HepG2 (cell line): ENCODE measurements around the gene PDZD7. TPM values are rescaled to one million over a fixed set of nuclear protein-coding genes. Genes with fewer than 3 reads are reported as not detected.

Experiments
- ARHGAP35 ChIP-seq: sonication (generic); formaldehyde crosslinking; IDR thresholded peaks from 2 replicates; pipeline ENCODE4 v1.9.0; 2022; ENCODE audit warnings: mild to moderate bottlenecking, inconsistent platforms, moderate library complexity, missing genetic modification reagents, borderline replicate concordance
- BCL6 ChIP-seq: IDR thresholded peaks from 2 replicates; pipeline ENCODE4 v1.6.1; 2016; ENCODE audit warnings: missing genetic modification reagents, missing compliant biosample characterization
- CBX1 ChIP-seq: IDR thresholded peaks from one replicate; pipeline ENCODE4 v1.6.1; 2016; ENCODE audit warnings: antibody characterized with exemption, low read depth
- CENPX ChIP-seq: sonication (generic); formaldehyde crosslinking; IDR thresholded peaks from 2 replicates; pipeline ENCODE4 v1.9.0; 2021; ENCODE audit warnings: mild to moderate bottlenecking, missing genetic modification reagents, moderate library complexity
- DNMT1 ChIP-seq: sonication (generic); formaldehyde crosslinking; IDR thresholded peaks from 2 replicates; pipeline ENCODE4 v1.5.1; 2020; ENCODE audit warnings: mild to moderate bottlenecking, missing genetic modification reagents
- EEA1 ChIP-seq: sonication (generic); formaldehyde crosslinking; IDR thresholded peaks from 2 replicates; pipeline ENCODE4 v1.5.1; 2020; ENCODE audit warnings: mild to moderate bottlenecking, missing genetic modification reagents, borderline replicate concordance
- EED ChIP-seq: sonication (generic); formaldehyde crosslinking; IDR thresholded peaks from 2 replicates; pipeline ENCODE4 v1.5.0; 2020; ENCODE audit warnings: mild to moderate bottlenecking, missing genetic modification reagents
- ELF1 ChIP-seq: sonication (generic); formaldehyde crosslinking; IDR thresholded peaks from 2 replicates; pipeline ENCODE4 v1.4.0; 2020; ENCODE audit warnings: missing genetic modification reagents
- GABPA ChIP-seq, 2 experiments: IDR thresholded peaks; 2 replicates each; pipeline ENCODE4 v1.6.1; 2011 to 2016; ENCODE audit warnings: low read depth in 2 of 2, low read length in 1 of 2, missing biosample characterization in 1 of 2, missing genetic modification characterization in 1 of 2
- GLI4 ChIP-seq: sonication (generic); formaldehyde crosslinking; IDR thresholded peaks from 2 replicates; pipeline ENCODE4 v1.5.1; 2020; ENCODE audit warnings: missing genetic modification reagents, mild to moderate bottlenecking, moderate library complexity, borderline replicate concordance
- HMG20B ChIP-seq: conservative IDR thresholded peaks from 2 replicates; pipeline ENCODE4 v1.6.1; 2016; ENCODE audit warnings: missing genetic modification reagents, missing compliant biosample characterization
- HOXA7 ChIP-seq: sonication (generic); formaldehyde crosslinking; IDR thresholded peaks from 2 replicates; pipeline ENCODE4 v1.8.1; 2022; ENCODE audit warnings: mild to moderate bottlenecking, missing genetic modification reagents, moderate library complexity
- KAT2B ChIP-seq: fragments of 150-350 bp; IDR thresholded peaks from 2 replicates; pipeline ENCODE4 v1.6.1; 2014; ENCODE audit warnings: low read depth, low read length, borderline replicate concordance
- KDM4B ChIP-seq: sonication (generic); formaldehyde crosslinking; IDR thresholded peaks from 2 replicates; pipeline ENCODE4 v1.4.0; 2020; ENCODE audit warnings: missing genetic modification reagents
- KLF11 ChIP-seq: IDR thresholded peaks from 2 replicates; pipeline ENCODE4 v1.6.1; 2016; ENCODE audit warnings: missing compliant biosample characterization
- NFE2L2 ChIP-seq: fragments of 150-350 bp; IDR thresholded peaks from 2 replicates; pipeline ENCODE4 v1.6.1; 2014; ENCODE audit warnings: low read length
- PAX8 ChIP-seq: sonication (generic); formaldehyde crosslinking; IDR thresholded peaks from 2 replicates; pipeline ENCODE4 v1.8.0; 2022; ENCODE audit warnings: mild to moderate bottlenecking, missing genetic modification reagents, borderline replicate concordance
- SAFB2 ChIP-seq: sonication (generic); formaldehyde crosslinking; IDR thresholded peaks from 2 replicates; pipeline ENCODE4 v1.5.1; 2020; ENCODE audit warnings: missing genetic modification reagents, low read depth, mild to moderate bottlenecking, borderline replicate concordance
- TBX2 ChIP-seq: sonication (generic); formaldehyde crosslinking; IDR thresholded peaks from 2 replicates; pipeline ENCODE4 v1.5.0; 2020; ENCODE audit warnings: missing genetic modification reagents, mild to moderate bottlenecking, borderline replicate concordance
- TEAD3 ChIP-seq: optimal IDR thresholded peaks from 2 replicates; pipeline ENCODE3; 2016; ENCODE audit warnings: borderline replicate concordance
- ZEB1 ChIP-seq: IDR thresholded peaks from 2 replicates; pipeline ENCODE4 v1.6.1; 2012; ENCODE audit warnings: mild to moderate bottlenecking, low read depth, inconsistent platforms; ENCODE audit not compliant: insufficient replicate concordance
- ZFP1 ChIP-seq: IDR thresholded peaks from 2 replicates; pipeline ENCODE4 v1.6.1; 2016
- ZNF121 ChIP-seq: sonication (generic); formaldehyde crosslinking; IDR thresholded peaks from 2 replicates; pipeline ENCODE4 v1.5.0; 2020; ENCODE audit warnings: mild to moderate bottlenecking, missing genetic modification reagents
- ZNF264 ChIP-seq: sonication (generic); formaldehyde crosslinking; IDR thresholded peaks from 2 replicates; pipeline ENCODE4 v1.4.0; 2020; ENCODE audit warnings: missing genetic modification reagents
- ZNF274 ChIP-seq: sonication (generic); formaldehyde crosslinking; IDR thresholded peaks from 2 replicates; pipeline ENCODE4 v1.5.1; 2020; ENCODE audit warnings: mild to moderate bottlenecking, missing genetic modification reagents
- ZNF546 ChIP-seq: sonication (generic); formaldehyde crosslinking; conservative IDR thresholded peaks from 2 replicates; pipeline ENCODE4 v1.8.1; 2023; ENCODE audit warnings: mild to moderate bottlenecking, missing genetic modification reagents
- ZNF619 ChIP-seq: sonication (generic); formaldehyde crosslinking; IDR thresholded peaks from 2 replicates; pipeline ENCODE4 v1.4.0; 2020; ENCODE audit warnings: mild to moderate bottlenecking, missing genetic modification reagents
- ZSCAN9 ChIP-seq: IDR thresholded peaks from 2 replicates; pipeline ENCODE4 v1.6.1; 2016; ENCODE audit warnings: borderline replicate concordance
- polyA plus RNA-seq, 8 experiments: library from polyadenylated mRNA; depleted of rRNA in 3 of 8; stranded (reverse) in 7 of 8; unstranded in 1 of 8; fragments of >200 nt; fragmentation: Illumina TruSeq in 4 of 8; extraction: Trizol in 4 of 8; gene quantifications; 2 replicates each; pipeline versions ENCODE4 v1.2.1 to v1.2.3, GENCODE V29; 2011 to 2016; ENCODE audit warnings: low read depth in 4 of 8, missing spikeins in 1 of 8, mixed read lengths in 1 of 8; ENCODE audit not compliant: insufficient read depth in 1 of 8
- total RNA-seq, 5 experiments: library from RNA; depleted of rRNA; stranded (reverse); fragments of >200 nt; fragmentation: Illumina TruSeq; extraction: Trizol; gene quantifications; 2 replicates each; pipeline ENCODE4 v1.2.3, GENCODE V29; 2016; ENCODE audit warnings: low read depth in 1 of 5
- TF ChIP-seq, protein P1 (sequence below): sonication (generic); formaldehyde crosslinking; IDR thresholded peaks from 2 replicates; pipeline ENCODE4 v1.5.1; 2020; ENCODE audit warnings: missing genetic modification reagents, mild to moderate bottlenecking, borderline replicate concordance
- TF ChIP-seq, protein P2 (sequence below): sonication (generic); formaldehyde crosslinking; IDR thresholded peaks from 2 replicates; pipeline ENCODE4 v1.5.1; 2020; ENCODE audit warnings: mild to moderate bottlenecking, missing genetic modification reagents, moderate library complexity

PDZD7 gene
- total and polyA plus RNA-seq, 2 of the 13 experiments (the other 11 are each of a cell fraction or from before 2014, with no cell fraction given): 0.58 to 0.73 TPM

DNA sequence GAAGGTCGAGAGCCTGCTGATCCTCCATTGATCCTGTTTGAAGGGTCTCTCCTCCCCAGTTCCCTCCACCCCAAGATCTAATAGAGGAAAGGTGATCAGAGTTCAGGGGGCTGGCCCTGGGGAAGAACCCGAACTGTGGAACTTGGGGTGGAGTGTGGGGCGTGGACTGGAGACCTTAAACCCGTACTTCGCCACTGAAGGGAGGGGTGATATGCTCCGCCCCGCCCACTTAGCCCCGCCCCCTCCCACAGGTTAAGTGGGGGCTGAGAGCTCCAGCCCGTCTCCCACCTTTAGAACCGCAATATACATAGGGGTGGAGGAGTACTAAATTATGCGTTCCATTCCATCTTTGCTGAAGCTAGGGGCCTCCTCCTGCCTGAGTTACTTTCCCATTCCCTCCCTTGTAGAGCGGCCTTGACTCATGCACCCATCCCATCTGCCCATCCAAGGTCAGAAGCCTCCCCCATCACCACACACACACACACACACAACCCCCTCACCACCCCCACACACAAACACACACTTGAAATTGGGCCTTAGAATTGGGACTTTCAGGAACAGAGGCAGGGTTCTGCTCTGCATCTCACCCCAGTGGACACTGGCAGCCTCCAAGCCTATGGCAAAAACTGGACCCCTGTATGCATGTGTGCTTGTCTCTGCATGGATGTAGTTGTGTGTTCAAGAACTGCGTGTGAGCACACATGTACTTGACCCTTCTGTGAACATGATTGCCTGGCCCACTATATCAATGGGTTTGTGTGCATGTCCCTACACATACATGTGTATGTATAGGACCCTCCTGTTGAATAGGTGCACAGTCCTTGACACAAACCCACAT lies 60.6 kb downstream of the PDZD7 start (continued):
- no peak for TF ChIP-seq DNMT1 (CRISPR knock-in tag)
- TF ChIP-seq ARHGAP35 (CRISPR knock-in tag): no peak
- no peak; the same call in 1 of the 2 replicates for TF ChIP-seq KDM4B (CRISPR knock-in tag)
- TF ChIP-seq EEA1: 0 out of 2 replicates have a peak, but pooled peaks have one; percentile 20
- TF ChIP-seq KLF11 (CRISPR knock-in tag): no peak
- no peak for TF ChIP-seq KAT2B
- no peak for TF ChIP-seq NFE2L2
- TF ChIP-seq GABPA (IDR thresholded peaks at IDR 0.05; ENCODE audit: low read depth, low read length): no peak
- TF ChIP-seq GABPA (CRISPR knock-in tag; IDR thresholded peaks at IDR 0.05; ENCODE audit: low read depth): 0 out of 2 replicates have a peak, but pooled peaks have one; percentile 31
- TF ChIP-seq ZFP1: no peak
- no peak for TF ChIP-seq ZSCAN9 (CRISPR knock-in tag)
- no peak for TF ChIP-seq HOXA7 (CRISPR knock-in tag)
- TF ChIP-seq BCL6 (CRISPR knock-in tag): no peak; the same call in 1 of the 2 replicates
- TF ChIP-seq ZNF121 (CRISPR knock-in tag): no peak
- no peak for TF ChIP-seq SAFB2
- no peak for TF ChIP-seq CENPX (CRISPR knock-in tag)
- no peak for TF ChIP-seq ZNF274 (CRISPR knock-in tag)
- peak; percentile 92 for TF ChIP-seq ZNF619 (CRISPR knock-in tag)
- TF ChIP-seq, protein P1, sequence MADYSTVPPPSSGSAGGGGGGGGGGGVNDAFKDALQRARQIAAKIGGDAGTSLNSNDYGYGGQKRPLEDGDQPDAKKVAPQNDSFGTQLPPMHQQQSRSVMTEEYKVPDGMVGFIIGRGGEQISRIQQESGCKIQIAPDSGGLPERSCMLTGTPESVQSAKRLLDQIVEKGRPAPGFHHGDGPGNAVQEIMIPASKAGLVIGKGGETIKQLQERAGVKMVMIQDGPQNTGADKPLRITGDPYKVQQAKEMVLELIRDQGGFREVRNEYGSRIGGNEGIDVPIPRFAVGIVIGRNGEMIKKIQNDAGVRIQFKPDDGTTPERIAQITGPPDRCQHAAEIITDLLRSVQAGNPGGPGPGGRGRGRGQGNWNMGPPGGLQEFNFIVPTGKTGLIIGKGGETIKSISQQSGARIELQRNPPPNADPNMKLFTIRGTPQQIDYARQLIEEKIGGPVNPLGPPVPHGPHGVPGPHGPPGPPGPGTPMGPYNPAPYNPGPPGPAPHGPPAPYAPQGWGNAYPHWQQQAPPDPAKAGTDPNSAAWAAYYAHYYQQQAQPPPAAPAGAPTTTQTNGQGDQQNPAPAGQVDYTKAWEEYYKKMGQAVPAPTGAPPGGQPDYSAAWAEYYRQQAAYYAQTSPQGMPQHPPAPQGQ (CRISPR knock-in tag): no peak
- TF ChIP-seq EED (CRISPR knock-in tag): 0 out of 2 replicates have a peak, but pooled peaks have one; percentile 17
- TF ChIP-seq, protein P2, sequence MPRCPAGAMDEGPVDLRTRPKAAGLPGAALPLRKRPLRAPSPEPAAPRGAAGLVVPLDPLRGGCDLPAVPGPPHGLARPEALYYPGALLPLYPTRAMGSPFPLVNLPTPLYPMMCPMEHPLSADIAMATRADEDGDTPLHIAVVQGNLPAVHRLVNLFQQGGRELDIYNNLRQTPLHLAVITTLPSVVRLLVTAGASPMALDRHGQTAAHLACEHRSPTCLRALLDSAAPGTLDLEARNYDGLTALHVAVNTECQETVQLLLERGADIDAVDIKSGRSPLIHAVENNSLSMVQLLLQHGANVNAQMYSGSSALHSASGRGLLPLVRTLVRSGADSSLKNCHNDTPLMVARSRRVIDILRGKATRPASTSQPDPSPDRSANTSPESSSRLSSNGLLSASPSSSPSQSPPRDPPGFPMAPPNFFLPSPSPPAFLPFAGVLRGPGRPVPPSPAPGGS (CRISPR knock-in tag): no peak
- peak; percentile 48; the same call in 1 of the 2 replicates for TF ChIP-seq TBX2 (CRISPR knock-in tag)
- no peak for TF ChIP-seq GLI4 (CRISPR knock-in tag)
- no peak for TF ChIP-seq ZNF546 (CRISPR knock-in tag)
- peak; percentile 36 for TF ChIP-seq TEAD3
- TF ChIP-seq HMG20B (CRISPR knock-in tag): no peak
- TF ChIP-seq ZNF264 (CRISPR knock-in tag): 0 out of 2 replicates have a peak, but pooled peaks have one; percentile 21
- TF ChIP-seq CBX1: no peak
- no peak for TF ChIP-seq ELF1
- no peak for TF ChIP-seq ZEB1
- TF ChIP-seq PAX8 (CRISPR knock-in tag): no peak
